Neuronal stem cell (in vitro differentiated cells): ENCODE measurements around the gene BTG3.

Source experiments
- DNase-seq: peaks from one replicate; pipeline ENCODE4 v3.0.0-alpha.2; 2013; ENCODE audit warnings: low spot score
- H2AFZ ChIP-seq: one replicate; pipeline ENCODE4 v1.6.1; 2013; ENCODE audit warnings: mild to moderate bottlenecking, low read length, inconsistent platforms
- H2AK5ac ChIP-seq: 2 replicates; pipeline ENCODE4 v1.6.1; 2013; ENCODE audit warnings: low read depth, mild to moderate bottlenecking, inconsistent platforms, low read length, moderate library complexity, mixed read lengths
- H2BK120ac ChIP-seq: 2 replicates; pipeline ENCODE4 v1.6.1; 2013; ENCODE audit warnings: low read depth, mild to moderate bottlenecking, inconsistent platforms, low read length, moderate library complexity, mixed read lengths
- H2BK12ac ChIP-seq: one replicate; pipeline ENCODE4 v1.6.1; 2013; ENCODE audit warnings: low read length, inconsistent platforms
- H2BK15ac ChIP-seq: 2 replicates; pipeline ENCODE4 v1.6.1; 2013; ENCODE audit warnings: mild to moderate bottlenecking, low read length, inconsistent platforms, mixed read lengths
- H2BK5ac ChIP-seq: one replicate; pipeline ENCODE4 v1.6.1; 2013; ENCODE audit warnings: inconsistent platforms, mild to moderate bottlenecking, low read length, moderate library complexity
- H3K14ac ChIP-seq: one replicate; pipeline ENCODE4 v1.6.1; 2013; ENCODE audit warnings: low read length, inconsistent platforms
- H3K18ac ChIP-seq: 2 replicates; pipeline ENCODE4 v1.6.1; 2013; ENCODE audit warnings: low read length, inconsistent platforms
- H3K23ac ChIP-seq: 2 replicates; pipeline ENCODE4 v1.6.1; 2013; ENCODE audit warnings: low read depth, mild to moderate bottlenecking, mixed read lengths, low read length, inconsistent platforms; ENCODE audit not compliant: poor library complexity
- H3K27ac ChIP-seq: replicated peaks from 3 replicates; pipeline ENCODE4 v1.5.1; 2013; ENCODE audit warnings: low read length, inconsistent platforms
- H3K27me3 ChIP-seq, 3 experiments: 2 replicates each; pipeline ENCODE4 v1.6.1; 2013; ENCODE audit warnings: low read length in 3 of 3, mild to moderate bottlenecking in 2 of 3, inconsistent platforms in 1 of 3, low read depth in 1 of 3, mixed read lengths in 1 of 3, moderate library complexity in 1 of 3; ENCODE audit not compliant: control insufficient read depth in 3 of 3, insufficient read depth in 3 of 3
- H3K36me3 ChIP-seq, 2 donors: replicated peaks in 1 of 2; 2 replicates each; pipeline ENCODE4 v1.6.1; 2013; ENCODE audit warnings: low read length in 2 of 2; ENCODE audit not compliant: control insufficient read depth in 2 of 2, insufficient read depth in 2 of 2
- H3K4ac ChIP-seq: 2 replicates; pipeline ENCODE4 v1.6.1; 2013; ENCODE audit warnings: inconsistent platforms, mild to moderate bottlenecking, low read length, moderate library complexity
- H3K4me1 ChIP-seq, 2 donors: 1 replicate in 1 of 2; 2 replicates in 1 of 2; pipeline ENCODE4 v1.6.1; 2013; ENCODE audit warnings: low read length in 2 of 2, low read depth in 1 of 2; ENCODE audit not compliant: control insufficient read depth in 2 of 2, insufficient read depth in 1 of 2
- H3K4me2 ChIP-seq: one replicate; pipeline ENCODE4 v1.6.1; 2013; ENCODE audit warnings: mild to moderate bottlenecking, low read length, inconsistent platforms; ENCODE audit not compliant: insufficient read depth, poor library complexity, severe bottlenecking
- H3K4me3 ChIP-seq, 2 donors: 2 replicates each; pipeline ENCODE4 v1.5.1; 2013; ENCODE audit warnings: low read length in 2 of 2, mild to moderate bottlenecking in 2 of 2, inconsistent platforms in 1 of 2, moderate library complexity in 1 of 2
- H3K79me1 ChIP-seq: one replicate; pipeline ENCODE4 v1.6.1; 2013; ENCODE audit warnings: low read depth, mild to moderate bottlenecking, inconsistent platforms, low read length, moderate library complexity
- H3K9ac ChIP-seq: one replicate; pipeline ENCODE4 v1.6.1; 2013; ENCODE audit warnings: mild to moderate bottlenecking, low read depth, low read length, inconsistent platforms; ENCODE audit not compliant: poor library complexity
- H3K9me3 ChIP-seq, 2 donors: replicated peaks in 1 of 2; 2 replicates each; pipeline versions ENCODE3 to v1.6.1; 2013; ENCODE audit warnings: low read length in 2 of 2, mild to moderate bottlenecking in 2 of 2, inconsistent platforms in 1 of 2, low read depth in 1 of 2, mixed read lengths in 1 of 2, moderate library complexity in 1 of 2; ENCODE audit not compliant: control insufficient read depth in 2 of 2, insufficient read depth in 1 of 2
- H4K8ac ChIP-seq: one replicate; pipeline ENCODE4 v1.6.1; 2013; ENCODE audit warnings: low read depth, mild to moderate bottlenecking, inconsistent platforms, low read length, moderate library complexity
- H4K91ac ChIP-seq: one replicate; pipeline ENCODE4 v1.6.1; 2013; ENCODE audit warnings: low read length, low read depth, mild to moderate bottlenecking, inconsistent platforms; ENCODE audit not compliant: poor library complexity
- WGBS, 2 donors: extraction: QIAGEN DNeasy Blood & Tissue Kit; methylation state at CpG; one replicate each; pipeline ENCODE4 v1.1.7; 2013; ENCODE audit warnings: missing lambda C conversion rate in 2 of 2, mixed read lengths in 1 of 2; ENCODE audit not compliant: insufficient read length in 2 of 2, insufficient replicate concordance in 1 of 2; ENCODE audit errors: extremely low coverage in 2 of 2; 5-methylcytosine and 5-hydroxymethylcytosine counted together

Gene BTG3

GRCh38 chr21:17583898-17584297 lies 28.8 kb downstream of the BTG3 start:
- no peak overlapping the region for H3K27ac ChIP-seq
- H2BK5ac ChIP-seq, result no peak overlapping the region
- H2BK120ac ChIP-seq, result no peak overlapping the region
- no peak overlapping the region for H2AK5ac ChIP-seq
- no peak overlapping the region for H3K9ac ChIP-seq
- no peak overlapping the region for H4K91ac ChIP-seq
- no CpG with 5 or more reads among the region's 3 CpGs for WGBS, 2 donors
- no peaks in the 10 kb centered on the region for H3K79me1 ChIP-seq
- H2BK15ac ChIP-seq, result no peak overlapping the region
- no peak overlapping the region for H3K4ac ChIP-seq
- H3K18ac ChIP-seq, result no peak overlapping the region
- H2BK12ac ChIP-seq, result no peak overlapping the region
- peaks cover 0 to 2% of the 10 kb centered on the region in 2 donors for H3K36me3 ChIP-seq
- no peaks in the 10 kb centered on the region for H3K27me3 ChIP-seq
- DNase-seq, result no peak
- no peak overlapping the region for H2AFZ ChIP-seq
- no peak overlapping the region for H3K4me2 ChIP-seq
- no peak overlapping the region for H3K23ac ChIP-seq
- no peaks in the 10 kb centered on the region for H3K9me3 ChIP-seq
- H3K14ac ChIP-seq, result no peak overlapping the region
- no peak overlapping the region for H3K4me3 ChIP-seq
- H4K8ac ChIP-seq, result no peak overlapping the region
- no peaks in the 10 kb centered on the region for H3K4me1 ChIP-seq

GRCh38 chr21:17580319-17580718 lies 32.4 kb downstream of the BTG3 start:
- H3K4ac ChIP-seq, result no peak overlapping the region
- H3K23ac ChIP-seq, result no peak overlapping the region
- WGBS, 2 donors, result no CpG with 5 or more reads among the region's 8 CpGs
- H3K27me3 ChIP-seq, result no peaks in the 10 kb centered on the region
- H3K4me3 ChIP-seq, result no peak overlapping the region
- no peak overlapping the region for H3K14ac ChIP-seq
- H3K79me1 ChIP-seq, result no peaks in the 10 kb centered on the region
- no peak overlapping the region for H2AK5ac ChIP-seq
- H3K9ac ChIP-seq, result no peak overlapping the region
- H3K9me3 ChIP-seq, result no peaks in the 10 kb centered on the region
- no peak overlapping the region for H3K18ac ChIP-seq
- H3K4me1 ChIP-seq, result no peaks in the 10 kb centered on the region
- H2BK15ac ChIP-seq, result no peak overlapping the region
- H4K91ac ChIP-seq, result no peak overlapping the region
- H3K27ac ChIP-seq, result no peak overlapping the region
- no peak overlapping the region for H2BK120ac ChIP-seq
- DNase-seq, result no peak
- no peak overlapping the region for H2BK5ac ChIP-seq
- no peak overlapping the region for H2AFZ ChIP-seq
- H3K36me3 ChIP-seq, result peaks cover 0 to 2% of the 10 kb centered on the region in 2 donors
- peak overlapping the region; percentile 43 for H4K8ac ChIP-seq
- H2BK12ac ChIP-seq, result no peak overlapping the region
- H3K4me2 ChIP-seq, result no peak overlapping the region

DNA sequence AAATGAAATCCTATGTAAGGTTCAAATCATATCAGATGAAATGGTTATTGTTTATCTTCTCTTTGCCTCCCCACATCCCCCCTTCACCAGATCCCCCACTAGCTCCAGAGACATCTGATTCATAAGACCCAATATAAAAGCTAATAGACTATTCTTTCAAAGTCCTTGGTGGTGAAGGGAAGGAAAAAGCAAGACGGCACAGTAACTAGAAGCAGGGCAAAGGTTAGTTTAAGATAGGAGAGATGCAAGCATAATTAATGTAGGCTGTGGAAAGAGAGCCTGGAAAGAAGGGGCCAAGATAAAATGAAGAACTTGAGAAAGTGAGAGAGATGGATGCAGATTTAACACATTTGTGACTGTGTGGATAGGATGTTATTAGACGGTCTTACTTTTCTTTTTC lies 33.8 kb downstream of the BTG3 start:
- Histone ChIP-seq H3K4me1 (no peaks in the 10 kb centered on the region), H3K4me3 (no peak overlapping the region), H4K91ac (no peak overlapping the region), H3K27me3 (no peaks in the 10 kb centered on the region), H3K4me2 (no peak overlapping the region), H3K4ac (no peak overlapping the region), H3K14ac (no peak overlapping the region), H2BK5ac (no peak overlapping the region), H3K36me3 (peaks cover 0 to 2% of the 10 kb centered on the region in 2 donors), H4K8ac (no peak overlapping the region), H2BK120ac (no peak overlapping the region), H2BK12ac (no peak overlapping the region), H3K18ac (no peak overlapping the region), H2BK15ac (no peak overlapping the region), H3K27ac (no peak overlapping the region), H3K9ac (no peak overlapping the region), H2AK5ac (no peak overlapping the region), H2AFZ (no peak overlapping the region), H3K23ac (no peak overlapping the region), H3K9me3 (no peaks in the 10 kb centered on the region), H3K79me1 (no peaks in the 10 kb centered on the region)
- no peak for DNase-seq
- WGBS, 2 donors, result no CpG with 5 or more reads among the region's 2 CpGs

DNA sequence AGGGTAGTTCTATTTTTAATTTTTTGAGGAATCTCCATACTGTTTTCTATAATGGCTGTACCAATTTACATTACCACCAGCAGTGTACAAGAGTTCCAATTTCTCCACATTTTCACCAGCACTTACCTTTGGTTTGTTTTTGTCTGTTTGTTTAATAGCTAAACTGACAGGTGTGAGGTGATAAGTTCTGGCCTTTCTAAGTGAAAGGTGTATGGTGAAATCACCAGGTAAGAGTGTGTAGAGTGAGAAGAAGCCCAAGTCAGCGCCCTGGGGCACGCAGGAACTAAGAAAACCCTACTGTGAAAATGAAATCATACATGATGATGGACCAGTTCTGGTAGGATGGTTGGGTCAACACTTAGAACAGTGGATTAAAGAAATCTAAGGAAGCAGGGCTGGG lies 34.5 kb downstream of the BTG3 start:
- H4K91ac ChIP-seq, result no peak overlapping the region
- H3K4ac ChIP-seq, result no peak overlapping the region
- H3K4me1 ChIP-seq, result no peaks in the 10 kb centered on the region
- no peak overlapping the region for H3K14ac ChIP-seq
- H3K4me3 ChIP-seq, result no peak overlapping the region
- H2BK5ac ChIP-seq, result no peak overlapping the region
- H2BK12ac ChIP-seq, result no peak overlapping the region
- no peak overlapping the region for H3K23ac ChIP-seq
- no peak overlapping the region for H4K8ac ChIP-seq
- no peaks in the 10 kb centered on the region for H3K9me3 ChIP-seq
- peaks cover 0 to 2% of the 10 kb centered on the region in 2 donors for H3K36me3 ChIP-seq
- H2AFZ ChIP-seq, result no peak overlapping the region
- WGBS, 2 donors, result no CpG with 5 or more reads among the region's 2 CpGs
- H3K27me3 ChIP-seq, result no peaks in the 10 kb centered on the region
- H3K79me1 ChIP-seq, result no peaks in the 10 kb centered on the region
- DNase-seq, result no peak
- no peak overlapping the region for H3K9ac ChIP-seq
- H3K18ac ChIP-seq, result no peak overlapping the region
- no peak overlapping the region for H3K27ac ChIP-seq
- no peak overlapping the region for H2BK15ac ChIP-seq
- H2AK5ac ChIP-seq, result no peak overlapping the region
- H3K4me2 ChIP-seq, result no peak overlapping the region
- no peak overlapping the region for H2BK120ac ChIP-seq
